Measurements from ENCODE around the gene XYLT2.
"Not testable (repeated sequence)": the region's sequence is repeated elsewhere in the genome, so short reads cannot be mapped to it uniquely, and the experiment has no call there.

The XYLT2 gene

GRCh38 chr17:50322271-50322670, 23.7 kb upstream of the XYLT2 start:
- no peak for DNase-seq

GRCh38 chr17:50323060-50323459, 22.9 kb upstream of the XYLT2 start:
- DNase-seq, result no peak

GRCh38 chr17:50325906-50326305, 20.0 kb upstream of the XYLT2 start:
- no peak for DNase-seq

GRCh38 chr17:50326831-50327364, 19.0 kb upstream of the XYLT2 start:
- DNase-seq, result no peak

- DNase-seq, result no peak
Measured at GRCh38 chr17:50328363-50329325, 17.3 kb upstream of the XYLT2 start.

GRCh38 chr17:50329716-50330115, 16.2 kb upstream of the XYLT2 start:
- DNase-seq, result no peak

- DNase-seq, result no peak
Measured at GRCh38 chr17:50330151-50330775, 15.7 kb upstream of the XYLT2 start.

- DNase-seq, result no peak
Measured at GRCh38 chr17:50331085-50331791, 14.7 kb upstream of the XYLT2 start.

GRCh38 chr17:50332196-50332595, 13.7 kb upstream of the XYLT2 start:
- no peak for DNase-seq

GRCh38 chr17:50333291-50334057, 12.5 kb upstream of the XYLT2 start:
- DNase-seq, result not testable (repeated sequence)

GRCh38 chr17:50337956-50338355, 8.0 kb upstream of the XYLT2 start:
- DNase-seq, result no peak

GRCh38 chr17:50338645-50339044, 7.3 kb upstream of the XYLT2 start:
- no peak for DNase-seq

GRCh38 chr17:50339381-50339780, 6.5 kb upstream of the XYLT2 start:
- DNase-seq, result no peak

- no peak for DNase-seq
Measured at GRCh38 chr17:50344731-50345365, 1.1 kb upstream of the XYLT2 start.

GRCh38 chr17:50346313-50347116, 589 bp downstream of the XYLT2 start:
- no peak for DNase-seq

- DNase-seq, result no peak
Measured at GRCh38 chr17:50347117-50347893, 1.4 kb downstream of the XYLT2 start.

GRCh38 chr17:50347894-50348291, 2.0 kb downstream of the XYLT2 start:
- no peak for DNase-seq

- no peak for DNase-seq
Measured at GRCh38 chr17:50348522-50349242, 2.8 kb downstream of the XYLT2 start.

GRCh38 chr17:50349243-50349600, 3.3 kb downstream of the XYLT2 start:
- DNase-seq, result no peak

GRCh38 chr17:50350733-50351132, 4.8 kb downstream of the XYLT2 start:
- DNase-seq, result no peak

Data from NCI-H748 treated with DMSO at 0.1 percent for 48 hours (cell line).